DOHH2 (cell line): ENCODE results near the gene HECTD1.

ENCODE experiments used
- H3F3A ChIP-seq: fragments of 200-600 bp; sonication (generic), shearing (Covaris generic); 2 replicates; pipeline ENCODE4 v1.6.0; 2016; ENCODE audit warnings: antibody characterized with exemption, mild to moderate bottlenecking; ENCODE audit not compliant: control insufficient read depth, insufficient read depth
- H3K27ac ChIP-seq: fragments of 200-600 bp; sonication (generic); 2 replicates; pipeline ENCODE4 v1.5.1; 2014; ENCODE audit warnings: low read depth, mild to moderate bottlenecking, low read length, moderate library complexity
- H3K27me3 ChIP-seq: fragments of 200-600 bp; sonication (generic); 2 replicates; pipeline ENCODE4 v1.6.1; 2014; ENCODE audit warnings: mild to moderate bottlenecking, low read length, mixed read lengths; ENCODE audit not compliant: control insufficient read depth
- H3K36me3 ChIP-seq: fragments of 200-600 bp; sonication (generic); 2 replicates; pipeline ENCODE4 v1.6.1; 2014; ENCODE audit warnings: mild to moderate bottlenecking, low read length, moderate library complexity, mixed read lengths; ENCODE audit not compliant: control insufficient read depth
- H3K4me1 ChIP-seq: fragments of 200-600 bp; sonication (generic); 2 replicates; pipeline ENCODE4 v1.6.1; 2014; ENCODE audit warnings: mild to moderate bottlenecking, low read length, mixed read lengths; ENCODE audit not compliant: control insufficient read depth
- H3K4me2 ChIP-seq: fragments of 200-600 bp; sonication (generic); 2 replicates; pipeline ENCODE4 v1.6.0; 2014; ENCODE audit warnings: mild to moderate bottlenecking, low read length, moderate library complexity
- H3K4me3 ChIP-seq: fragments of 200-600 bp; sonication (generic); 2 replicates; pipeline ENCODE4 v1.5.1; 2014; ENCODE audit warnings: mild to moderate bottlenecking, low read length, mixed read lengths
- H3K79me2 ChIP-seq: fragments of 200-600 bp; sonication (generic); 2 replicates; pipeline ENCODE4 v1.6.1; 2014; ENCODE audit warnings: mild to moderate bottlenecking, low read length, mixed read lengths; ENCODE audit not compliant: control insufficient read depth
- H3K9me2 ChIP-seq: fragments of 200-600 bp; sonication (generic); replicated peaks from 2 replicates; pipeline ENCODE4 v1.6.1; 2014; ENCODE audit warnings: mild to moderate bottlenecking, low read length, mixed read lengths; ENCODE audit not compliant: control insufficient read depth
- H3K9me3 ChIP-seq: fragments of 200-600 bp; sonication (generic); 2 replicates; pipeline ENCODE4 v1.6.1; 2014; ENCODE audit warnings: antibody characterized with exemption, low read length, mixed read lengths; ENCODE audit not compliant: control insufficient read depth, insufficient read depth
- H4K20me1 ChIP-seq: fragments of 200-600 bp; sonication (generic); 2 replicates; pipeline ENCODE4 v1.6.0; 2014; ENCODE audit warnings: low read depth, mild to moderate bottlenecking, antibody characterized with exemption, low read length, moderate library complexity; ENCODE audit not compliant: control insufficient read depth, insufficient read depth
- EZH2phosphoT487 ChIP-seq: fragments of 200-600 bp; sonication (generic); IDR thresholded peaks from 2 replicates; pipeline ENCODE4 v1.6.1; 2017; ENCODE audit warnings: borderline replicate concordance, mild to moderate bottlenecking, antibody characterized with exemption, low read length, moderate library complexity, mixed read lengths
- TF ChIP-seq, protein P1 (sequence below): fragments of 200-600 bp; sonication (generic); IDR thresholded peaks from one replicate; pipeline ENCODE4 v1.5.1; 2014; ENCODE audit warnings: antibody characterized with exemption, mild to moderate bottlenecking, low read depth, low read length; ENCODE audit not compliant: poor library complexity, severe bottlenecking

Gene HECTD1

DNA sequence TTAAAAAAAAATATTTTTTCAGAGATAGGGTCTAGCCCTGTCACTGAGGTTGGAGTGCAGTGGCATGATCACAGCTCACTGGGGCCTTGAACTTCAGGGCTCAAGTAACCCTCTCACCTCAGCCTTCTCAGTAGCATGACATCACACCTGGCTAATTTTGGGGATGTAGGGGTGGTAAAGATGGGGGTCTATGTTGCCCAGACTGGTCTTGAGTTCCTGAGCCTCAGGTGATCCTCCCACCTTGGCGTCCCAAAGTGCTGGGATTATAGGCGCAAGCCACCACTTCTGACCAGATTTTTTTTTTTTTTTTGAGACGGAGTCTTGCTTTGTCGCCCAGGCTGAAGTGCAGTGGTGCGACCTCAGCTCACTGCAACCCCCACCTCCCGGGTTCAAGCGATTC lies 80.9 kb downstream of the HECTD1 start:
- H3K9me3 ChIP-seq, result no peaks in the 10 kb centered on the region
- H3K79me2 ChIP-seq, result peaks cover 8% of the 10 kb centered on the region
- TF ChIP-seq EZH2phosphoT487, result no peak
- TF ChIP-seq, protein P1, sequence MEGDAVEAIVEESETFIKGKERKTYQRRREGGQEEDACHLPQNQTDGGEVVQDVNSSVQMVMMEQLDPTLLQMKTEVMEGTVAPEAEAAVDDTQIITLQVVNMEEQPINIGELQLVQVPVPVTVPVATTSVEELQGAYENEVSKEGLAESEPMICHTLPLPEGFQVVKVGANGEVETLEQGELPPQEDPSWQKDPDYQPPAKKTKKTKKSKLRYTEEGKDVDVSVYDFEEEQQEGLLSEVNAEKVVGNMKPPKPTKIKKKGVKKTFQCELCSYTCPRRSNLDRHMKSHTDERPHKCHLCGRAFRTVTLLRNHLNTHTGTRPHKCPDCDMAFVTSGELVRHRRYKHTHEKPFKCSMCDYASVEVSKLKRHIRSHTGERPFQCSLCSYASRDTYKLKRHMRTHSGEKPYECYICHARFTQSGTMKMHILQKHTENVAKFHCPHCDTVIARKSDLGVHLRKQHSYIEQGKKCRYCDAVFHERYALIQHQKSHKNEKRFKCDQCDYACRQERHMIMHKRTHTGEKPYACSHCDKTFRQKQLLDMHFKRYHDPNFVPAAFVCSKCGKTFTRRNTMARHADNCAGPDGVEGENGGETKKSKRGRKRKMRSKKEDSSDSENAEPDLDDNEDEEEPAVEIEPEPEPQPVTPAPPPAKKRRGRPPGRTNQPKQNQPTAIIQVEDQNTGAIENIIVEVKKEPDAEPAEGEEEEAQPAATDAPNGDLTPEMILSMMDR, result no peak
- H4K20me1 ChIP-seq, result no peaks in the 10 kb centered on the region
- no peak overlapping the region for H3K27ac ChIP-seq
- H3K36me3 ChIP-seq, result peaks cover 86% of the 10 kb centered on the region
- H3K4me2 ChIP-seq, result no peak overlapping the region
- H3K4me3 ChIP-seq, result no peak overlapping the region
- H3K4me1 ChIP-seq, result peaks cover 17% of the 10 kb centered on the region
- peaks cover 9% of the 10 kb centered on the region; the same call in 1 of the 2 replicates for H3F3A ChIP-seq
- no peaks in the 10 kb centered on the region for H3K9me2 ChIP-seq
- H3K27me3 ChIP-seq, result no peaks in the 10 kb centered on the region

- peaks cover 6% of the 10 kb centered on the region; the same call in 1 of the 2 replicates for H3F3A ChIP-seq
- H3K36me3 ChIP-seq, result peaks cover 85% of the 10 kb centered on the region
- no peaks in the 10 kb centered on the region for H3K9me3 ChIP-seq
- H3K9me2 ChIP-seq, result no peaks in the 10 kb centered on the region
- no peak overlapping the region for H3K4me2 ChIP-seq
- peaks cover 4% of the 10 kb centered on the region; the same call in 1 of the 2 replicates for H3K79me2 ChIP-seq
- peaks cover 17% of the 10 kb centered on the region for H3K4me1 ChIP-seq
- no peaks in the 10 kb centered on the region for H3K27me3 ChIP-seq
- H3K27ac ChIP-seq, result no peak overlapping the region
- TF ChIP-seq, protein P1, result no peak
- TF ChIP-seq EZH2phosphoT487, result no peak
- H3K4me3 ChIP-seq, result no peak overlapping the region
- H4K20me1 ChIP-seq, result no peaks in the 10 kb centered on the region
Observed at GRCh38 chr14:31125231-31125630, 82.4 kb downstream of the HECTD1 start.

DNA sequence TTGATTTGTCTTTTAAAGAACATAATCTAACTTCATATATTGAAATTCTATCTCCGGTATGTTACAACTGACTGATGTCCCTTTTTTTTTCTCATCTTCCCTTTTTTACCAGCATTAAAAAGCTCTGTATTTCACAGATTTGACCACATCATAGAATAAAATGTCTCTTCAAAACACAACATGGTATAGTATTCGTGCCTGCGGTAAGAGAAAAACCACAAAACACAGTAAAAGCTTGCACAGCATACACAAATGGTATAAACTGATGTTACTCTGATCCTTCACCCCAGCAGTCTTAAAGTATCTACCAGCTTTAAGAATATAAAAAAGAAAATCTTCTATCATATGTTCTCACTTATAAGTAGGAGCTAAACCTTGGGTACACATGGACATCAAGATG lies 83.4 kb downstream of the HECTD1 start:
- no peaks in the 10 kb centered on the region for H4K20me1 ChIP-seq
- no peak for TF ChIP-seq EZH2phosphoT487
- TF ChIP-seq, protein P1, result no peak
- H3F3A ChIP-seq, result no peaks in the 10 kb centered on the region
- H3K27me3 ChIP-seq, result no peaks in the 10 kb centered on the region
- no peaks in the 10 kb centered on the region for H3K9me3 ChIP-seq
- H3K4me1 ChIP-seq, result peaks cover 9% of the 10 kb centered on the region
- H3K4me3 ChIP-seq, result no peak overlapping the region
- H3K79me2 ChIP-seq, result peaks cover 4% of the 10 kb centered on the region; the same call in 1 of the 2 replicates
- H3K36me3 ChIP-seq, result peaks cover 85% of the 10 kb centered on the region
- no peaks in the 10 kb centered on the region for H3K9me2 ChIP-seq
- H3K27ac ChIP-seq, result no peak overlapping the region
- no peak overlapping the region for H3K4me2 ChIP-seq
